ENCODE measurements around the gene EIF4G2.

- TF ChIP-seq CTCF (conservative IDR thresholded peaks at IDR 0.05; ENCODE audit: low read length) (no peak), EZH2phosphoT487 (IDR thresholded peaks at IDR 0.05; ENCODE audit: borderline replicate concordance) (no peak)
Observed at GRCh38 chr11:10751581-10751940, 57.2 kb downstream of the EIF4G2 start.

All from Loucy (cell line).